Measurements from ENCODE around the gene FAM219B. TPM values are rescaled to one million over a fixed set of nuclear protein-coding genes. Genes with fewer than 3 reads are reported as not detected.
A peak's percentile ranks its signal among the peaks of the same experiment; 100 is the strongest.

FAM219B gene
- total RNA-seq, 1 experiment from 2014 or later, result 38.9 TPM

- DNase-seq (ENCODE audit: low read depth), result peak; percentile 95
Observed at GRCh38 chr15:74873036-74873755, 33.5 kb downstream of the FAM219B start, which contains the start of gene SCAMP2. SCAMP2 (minus strand) TSS chr15:74873365; CDS start chr15:74873255, 110 bp downstream.

GRCh38 chr15:74872702-74873035, 34.0 kb downstream of the FAM219B start:
- DNase-seq (ENCODE audit: low read depth), result no peak

- DNase-seq (ENCODE audit: low read depth), result no peak
Observed at GRCh38 chr15:74870436-74871215, 36.0 kb downstream of the FAM219B start.

GRCh38 chr15:74869726-74870407, 36.8 kb downstream of the FAM219B start:
- DNase-seq (ENCODE audit: low read depth), result peak; percentile 61

- DNase-seq (ENCODE audit: low read depth), result no peak
Observed at GRCh38 chr15:74869372-74869725, 37.3 kb downstream of the FAM219B start.

GRCh38 chr15:74868059-74868458, 38.6 kb downstream of the FAM219B start:
- DNase-seq (ENCODE audit: low read depth), result no peak

- no peak for DNase-seq (ENCODE audit: low read depth)
Observed at GRCh38 chr15:74867466-74868038, 39.1 kb downstream of the FAM219B start.

GRCh38 chr15:74866090-74866489, 40.6 kb downstream of the FAM219B start:
- DNase-seq (ENCODE audit: low read depth), result peak; percentile 45

- DNase-seq (ENCODE audit: low read depth), result no peak
Observed at GRCh38 chr15:74865316-74865715, 41.3 kb downstream of the FAM219B start.

GRCh38 chr15:74864296-74864695, 42.4 kb downstream of the FAM219B start:
- no peak for DNase-seq (ENCODE audit: low read depth)

GRCh38 chr15:74863239-74864056, 43.2 kb downstream of the FAM219B start:
- peak; percentile 15 for DNase-seq (ENCODE audit: low read depth)

GRCh38 chr15:74858369-74858740, 48.3 kb downstream of the FAM219B start:
- no peak for DNase-seq (ENCODE audit: low read depth)

- no peak for DNase-seq (ENCODE audit: low read depth)
Observed at GRCh38 chr15:74857671-74858368, 48.8 kb downstream of the FAM219B start.

- DNase-seq (ENCODE audit: low read depth), result no peak
Observed at GRCh38 chr15:74857082-74857655, 49.5 kb downstream of the FAM219B start.

GRCh38 chr15:74856537-74856936, 50.1 kb downstream of the FAM219B start:
- DNase-seq (ENCODE audit: low read depth), result no peak

- no peak for DNase-seq (ENCODE audit: low read depth)
Observed at GRCh38 chr15:74855857-74856256, 50.8 kb downstream of the FAM219B start.

- DNase-seq (ENCODE audit: low read depth), result no peak
Observed at GRCh38 chr15:74854453-74855022, 52.1 kb downstream of the FAM219B start.

GRCh38 chr15:74851960-74852359, 54.7 kb downstream of the FAM219B start:
- DNase-seq (ENCODE audit: low read depth), result no peak

GRCh38 chr15:74850393-74850792, 56.3 kb downstream of the FAM219B start:
- no peak for DNase-seq (ENCODE audit: low read depth)
